DMS79 (cell line): ENCODE data around the gene ZYG11B.
"Not testable (repeated sequence)": the region's sequence is repeated elsewhere in the genome, so short reads cannot be mapped to it uniquely, and the experiment has no call there.

Experiments
- DNase-seq: peaks from one replicate; lab custom pipeline; 2025; lab: John Stamatoyannopoulos, UW

The ZYG11B gene

DNA sequence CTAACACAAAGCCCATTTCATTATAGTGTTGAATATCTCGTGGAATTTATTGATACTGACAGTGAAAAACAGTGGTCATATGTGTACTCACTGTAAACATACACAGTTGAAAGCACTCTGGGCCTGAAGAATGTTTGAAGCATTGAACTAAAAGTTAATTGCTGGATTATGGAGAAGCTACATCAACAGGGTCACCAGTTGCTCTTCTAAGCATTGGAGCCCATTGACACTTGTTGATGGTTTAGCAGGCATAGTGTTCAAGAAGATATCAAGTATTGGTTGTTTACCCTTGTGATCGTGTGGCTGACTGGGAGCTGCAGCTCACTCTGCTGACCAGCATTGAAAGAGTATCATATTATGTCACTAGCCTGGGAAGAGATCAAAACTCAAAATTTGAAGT lies 126.6 kb downstream of the ZYG11B start:
- DNase-seq = no peak

DNA sequence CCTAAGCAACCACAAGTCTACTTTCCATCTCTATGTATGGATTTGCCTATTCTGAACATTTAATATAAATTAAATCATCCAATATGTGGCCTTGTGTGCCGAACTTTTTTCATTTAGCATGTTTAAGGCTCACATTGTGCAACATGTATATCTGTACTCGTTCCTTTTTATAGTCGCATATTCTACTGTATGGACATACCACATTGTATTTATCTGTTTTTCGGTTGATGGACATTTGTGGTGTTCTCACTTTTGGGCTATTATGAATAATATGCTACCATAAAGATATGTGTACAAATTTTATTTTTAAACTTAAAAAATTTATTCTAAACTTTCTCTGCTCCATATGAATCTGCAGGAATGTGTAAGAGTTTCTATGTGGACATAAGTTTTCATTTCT lies 129.3 kb downstream of the ZYG11B start:
- DNase-seq = no peak

DNA sequence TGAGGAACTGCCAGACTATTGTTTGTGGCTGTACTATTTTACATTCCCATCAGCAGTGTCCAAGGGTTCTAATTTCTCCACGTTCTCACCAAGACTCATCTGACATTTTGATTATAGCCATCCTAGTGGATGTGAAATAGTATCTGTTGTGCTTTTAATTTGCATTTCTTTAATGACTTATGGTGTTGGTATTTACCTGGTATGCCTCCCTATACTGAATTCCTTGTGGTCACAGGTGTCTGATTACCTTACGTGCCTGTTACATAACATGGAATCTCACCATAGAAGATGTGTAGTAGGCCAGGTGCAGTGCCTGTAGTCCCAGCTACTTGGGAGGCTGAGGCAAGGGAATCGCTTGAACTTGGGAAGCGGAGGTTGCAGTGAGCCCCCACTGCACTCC lies 129.8 kb downstream of the ZYG11B start:
- DNase-seq = no peak

DNA sequence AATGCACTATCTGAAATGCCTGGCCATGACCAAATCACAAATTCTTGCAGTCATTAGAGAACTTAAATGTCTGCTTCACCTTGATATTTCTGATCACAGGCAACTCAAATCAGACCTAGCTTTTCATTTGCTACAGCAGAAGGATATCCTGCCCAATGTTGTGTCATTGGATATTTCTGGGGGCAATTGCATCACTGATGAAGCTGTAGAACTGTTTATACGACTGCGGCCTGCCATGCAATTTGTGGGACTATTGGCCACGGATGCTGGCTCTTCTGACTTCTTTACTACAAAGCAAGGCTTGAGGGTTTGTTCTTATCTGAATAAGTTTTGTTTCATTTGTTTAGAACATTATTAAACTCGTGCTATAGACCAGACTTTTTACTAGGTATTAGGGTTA lies 131.2 kb downstream of the ZYG11B start:
- no peak for DNase-seq

DNA sequence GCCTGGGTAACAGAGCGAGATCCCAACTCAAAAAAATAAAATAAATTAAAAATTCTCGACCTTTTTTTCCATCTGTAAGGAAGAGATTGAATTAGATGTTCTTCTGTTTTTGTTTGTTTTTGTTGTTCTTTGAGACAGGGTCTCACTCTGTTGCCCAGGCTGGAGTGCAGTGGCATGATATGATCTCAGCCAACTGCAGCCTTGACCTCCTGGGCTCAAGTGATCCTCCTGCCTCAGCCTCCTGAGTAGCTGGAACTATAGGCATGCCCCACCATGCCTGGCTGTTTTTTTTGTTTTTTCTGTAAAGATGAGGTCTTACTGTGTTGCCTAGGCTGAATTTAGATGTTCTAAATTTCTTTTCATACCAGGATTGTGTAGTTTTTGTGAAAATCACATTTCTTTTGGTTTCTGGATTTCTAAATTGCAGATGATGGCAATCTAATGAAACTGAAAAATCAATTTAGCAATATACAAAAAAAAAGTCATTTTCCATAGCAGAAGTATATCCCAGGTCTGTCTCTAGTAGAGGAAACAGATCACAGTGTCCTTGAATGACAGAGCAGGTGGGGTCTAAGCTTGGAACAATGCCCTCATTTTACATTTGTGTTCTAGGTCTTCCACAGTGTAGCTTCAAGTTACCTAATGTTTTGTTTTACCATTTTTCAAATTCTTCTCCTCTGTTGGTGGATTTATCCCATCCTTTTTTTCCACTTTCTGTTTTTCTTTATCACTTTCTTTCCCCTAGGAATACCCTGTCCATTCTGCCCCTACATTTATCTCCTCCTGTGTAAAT lies 136.6 kb downstream of the ZYG11B start:
- no peak for DNase-seq

DNA sequence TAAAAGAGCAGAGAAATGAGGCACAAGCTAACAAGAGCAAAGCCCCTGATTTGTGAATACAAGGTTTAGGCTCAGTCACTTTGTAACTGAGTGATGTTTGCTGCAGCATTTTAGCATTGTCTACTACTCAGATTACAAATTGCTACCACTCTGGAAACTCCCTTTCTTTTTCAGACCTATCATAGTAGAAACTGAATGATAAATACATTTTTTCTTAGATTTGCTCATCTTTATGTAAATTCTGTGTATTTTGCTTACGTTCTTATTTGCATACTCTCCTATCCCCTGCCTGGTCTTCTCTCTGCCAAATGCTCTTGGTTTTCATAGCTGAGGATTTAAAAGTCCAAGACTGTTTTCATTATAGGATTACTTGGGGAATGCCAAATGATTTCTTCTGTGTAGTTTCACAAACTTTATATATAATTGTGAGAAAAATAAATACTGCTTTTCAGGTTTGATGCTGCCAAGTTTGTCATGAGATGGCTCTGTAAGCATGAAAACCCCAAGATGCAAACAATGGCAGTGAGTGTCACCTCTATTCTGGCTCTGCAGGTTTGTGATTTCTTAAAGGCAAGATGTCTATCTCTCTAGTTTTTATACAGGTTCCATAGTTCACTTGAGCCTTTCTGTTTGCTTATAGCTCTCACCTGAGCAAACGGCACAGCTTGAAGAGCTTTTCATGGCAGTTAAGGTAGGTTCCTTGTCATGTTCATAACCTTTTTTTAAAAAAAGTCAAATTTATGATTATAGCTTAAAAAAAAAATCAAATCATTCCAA lies 141.0 kb downstream of the ZYG11B start:
- no peak for DNase-seq

DNA sequence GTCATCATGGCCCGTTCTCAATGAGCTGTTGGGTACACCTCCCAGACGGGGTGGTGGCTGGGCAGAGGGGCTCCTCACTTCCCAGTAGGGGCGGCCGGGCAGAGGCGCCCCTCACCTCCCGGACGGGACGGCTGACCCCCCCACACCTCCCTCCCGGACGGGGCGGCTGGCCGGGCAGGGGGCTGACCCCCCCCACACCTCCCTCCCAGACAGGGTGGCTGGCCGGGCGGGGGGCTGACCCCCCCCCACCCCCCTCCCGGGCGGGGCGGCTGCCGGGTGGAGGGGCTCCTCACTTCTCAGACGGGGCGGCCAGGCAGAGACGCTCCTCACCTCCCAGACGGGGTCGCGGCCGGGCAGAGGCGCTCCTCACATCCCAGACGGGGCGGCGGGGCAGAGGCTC lies 143.5 kb downstream of the ZYG11B start:
- not testable (repeated sequence) for DNase-seq

DNA sequence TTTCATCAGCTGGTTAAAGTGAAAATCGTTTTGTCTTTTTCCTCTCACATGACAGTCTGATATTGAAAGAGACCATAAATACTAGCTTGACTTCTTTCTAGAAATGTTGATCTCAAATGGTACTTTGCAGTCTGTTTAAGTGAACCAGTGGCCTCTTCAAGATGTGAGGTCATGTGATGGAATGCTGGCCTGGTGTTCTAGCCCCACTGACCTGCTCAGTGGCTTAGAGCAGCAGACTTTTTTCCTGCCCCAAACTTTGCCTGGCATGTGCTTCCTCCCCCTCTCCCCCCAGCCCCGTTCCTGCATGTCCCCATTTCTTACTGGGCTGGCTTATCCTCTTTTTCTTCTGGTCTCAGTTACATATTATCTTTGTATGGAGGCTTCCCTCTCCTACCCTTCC lies 150.6 kb downstream of the ZYG11B start:
- DNase-seq = no peak
